HepG2 (cell line): ENCODE measurements around the gene INTS1. TPM values are rescaled to one million over a fixed set of nuclear protein-coding genes. Genes with fewer than 3 reads are reported as not detected.

ENCODE experiments used
- ATAC-seq: fragments of 200-7000 bp; cut with Tn5 transposase; 3 replicates; pipeline ENCODE4 v1.9.1; 2020; ENCODE audit warnings: mild to moderate bottlenecking, moderate library complexity
- BruUV-seq: library from RNA; stranded (reverse); fragments of 400-500 nt; replicated peaks from 2 replicates; lab custom pipeline; 2021; lab: Mats Ljungman, UMichigan
- CTCF ChIA-PET: fragments of 300-600 bp; formaldehyde crosslinking; extraction: SDS; loops from one replicate; lab custom pipeline; 2021; ENCODE audit warnings: low total read pairs, inconsistent platforms, low intra/inter-chr PET ratio; lab: Yijun Ruan, JAX
- POLR2A ChIA-PET: fragments of 350-600 bp; sonication (Branson Sonifier 250); formaldehyde crosslinking; loops from one replicate; lab custom pipeline; 2020; ENCODE audit warnings: antibody characterized with exemption, inconsistent platforms; lab: Yijun Ruan, JAX
- DNase-seq: peaks from one replicate; pipeline ENCODE4 v3.0.0-alpha.2; 2015; ENCODE audit warnings: low spot score
- FAIRE-seq: peaks from 3 replicates; lab custom pipeline; 2011; peaks lifted over from hg19 to GRCh38; lab: Jason Lieb, UNC
- H2AFZ ChIP-seq: one replicate; pipeline ENCODE4 v1.6.1; 2011; ENCODE audit warnings: low read length, inconsistent platforms
- H3K27ac ChIP-seq: fragments of 300-600 bp; 3 replicates; pipeline ENCODE4 v1.8.0; 2011; ENCODE audit warnings: mixed run types, mild to moderate bottlenecking, mixed read lengths, low read length, inconsistent platforms; ENCODE audit not compliant: insufficient read depth; ENCODE audit errors: extremely low read length
- H3K27me3 ChIP-seq, 2 experiments: fragments of 200-600 bp in 1 of 2; 2 replicates in 1 of 2; 3 replicates in 1 of 2; pipeline versions ENCODE4 v1.6.0 to v1.8.0; 2011; ENCODE audit warnings: low read length in 2 of 2, mild to moderate bottlenecking in 2 of 2, moderate library complexity in 2 of 2, inconsistent platforms in 1 of 2; ENCODE audit not compliant: insufficient read depth in 2 of 2, control insufficient read depth in 1 of 2
- H3K36me3 ChIP-seq, 2 experiments: fragments of 200-600 bp in 1 of 2; replicated peaks in 1 of 2; 2 replicates in 1 of 2; 3 replicates in 1 of 2; pipeline versions ENCODE4 v1.5.1 to v1.8.0; 2011; ENCODE audit warnings: low read length in 2 of 2, inconsistent platforms in 1 of 2; ENCODE audit not compliant: insufficient read depth in 2 of 2, control insufficient read depth in 1 of 2
- H3K4me1 ChIP-seq: 2 replicates; pipeline ENCODE4 v1.5.1; 2012; ENCODE audit warnings: low read length, inconsistent platforms; ENCODE audit not compliant: insufficient read depth
- H3K4me2 ChIP-seq: 2 replicates; pipeline ENCODE4 v1.6.0; 2011; ENCODE audit warnings: low read depth, low read length, inconsistent platforms
- H3K4me3 ChIP-seq, 3 experiments: fragments of 200-600 bp in 1 of 3; sonication (generic), shearing (Covaris generic) in 1 of 3; replicated peaks in 1 of 3; 2 replicates each; pipeline ENCODE4 v1.5.1; 2011 to 2016; ENCODE audit warnings: low read length in 3 of 3, inconsistent platforms in 2 of 3, low read depth in 2 of 3, mild to moderate bottlenecking in 2 of 3, control low read depth in 1 of 3, mixed read lengths in 1 of 3; ENCODE audit not compliant: insufficient read depth in 1 of 3
- H3K79me2 ChIP-seq: one replicate; pipeline ENCODE4 v1.6.1; 2011; ENCODE audit warnings: low read length, inconsistent platforms; ENCODE audit not compliant: insufficient read depth
- H3K9ac ChIP-seq: 2 replicates; pipeline ENCODE4 v1.6.0; 2011; ENCODE audit warnings: mild to moderate bottlenecking, low read depth, low read length, inconsistent platforms; ENCODE audit not compliant: insufficient read depth
- H3K9me3 ChIP-seq: 2 replicates; pipeline ENCODE4 v1.5.1; 2012; ENCODE audit warnings: mild to moderate bottlenecking, low read length
- H4K20me1 ChIP-seq: 2 replicates; pipeline ENCODE4 v1.6.0; 2011; ENCODE audit warnings: inconsistent platforms, mild to moderate bottlenecking, low read length, moderate library complexity; ENCODE audit not compliant: insufficient read depth
- CREB1 ChIP-seq, 2 experiments: fragments of 450-650 bp in 1 of 2; IDR thresholded peaks; 2 replicates each; pipeline ENCODE4 v1.6.1; 2016 to 2017; ENCODE audit warnings: control low read depth in 1 of 2, mild to moderate bottlenecking in 1 of 2, missing compliant biosample characterization in 1 of 2, missing genetic modification characterization in 1 of 2
- CSRNP1 ChIP-seq: sonication (generic); formaldehyde crosslinking; IDR thresholded peaks from 2 replicates; pipeline ENCODE4 v1.8.1; 2023; ENCODE audit warnings: mild to moderate bottlenecking, missing genetic modification reagents
- IRF1 ChIP-seq: sonication (generic); formaldehyde crosslinking; IDR thresholded peaks from 2 replicates; pipeline ENCODE4 v1.4.0; 2020; ENCODE audit warnings: low read depth, mild to moderate bottlenecking, missing genetic modification reagents
- NFYB ChIP-seq: sonication (generic); formaldehyde crosslinking; IDR thresholded peaks from 2 replicates; pipeline ENCODE4 v1.4.0; 2020; ENCODE audit warnings: missing genetic modification reagents
- NONO ChIP-seq, 2 experiments: fragments of 450-650 bp in 1 of 2; sonication (generic) in 1 of 2; formaldehyde crosslinking in 1 of 2; IDR thresholded peaks in 1 of 2; conservative IDR thresholded peaks in 1 of 2; 2 replicates each; pipeline versions ENCODE4 v1.6.1 to v1.8.0; 2017 to 2022; ENCODE audit warnings: mild to moderate bottlenecking in 1 of 2, missing genetic modification reagents in 1 of 2, moderate library complexity in 1 of 2
- NR2F2 ChIP-seq: IDR thresholded peaks from 2 replicates; pipeline ENCODE4 v1.6.1; 2012; ENCODE audit warnings: low read depth, inconsistent platforms, borderline replicate concordance
- RFX3 ChIP-seq: IDR thresholded peaks from 2 replicates; pipeline ENCODE4 v1.6.1; 2016; ENCODE audit warnings: missing biosample characterization, missing genetic modification reagents
- SRF ChIP-seq: IDR thresholded peaks from 2 replicates; pipeline ENCODE4 v1.6.1; 2011; ENCODE audit warnings: mild to moderate bottlenecking, low read depth, low read length, moderate library complexity
- ZNF292 ChIP-seq: sonication (generic); formaldehyde crosslinking; IDR thresholded peaks from 2 replicates; pipeline ENCODE4 v1.8.1; 2022; ENCODE audit warnings: mild to moderate bottlenecking, low read depth, missing genetic modification reagents, borderline replicate concordance
- ZNF317 ChIP-seq: sonication (generic); formaldehyde crosslinking; IDR thresholded peaks from 2 replicates; pipeline ENCODE4 v1.5.0; 2020; ENCODE audit warnings: mild to moderate bottlenecking, missing genetic modification reagents
- ZNF446 ChIP-seq: sonication (generic); formaldehyde crosslinking; IDR thresholded peaks from 2 replicates; pipeline ENCODE4 v1.5.0; 2020; ENCODE audit warnings: mild to moderate bottlenecking, missing genetic modification reagents
- WGBS: methylation state at CpG from one replicate; pipeline ENCODE4 v1.1.6; 2017; ENCODE audit warnings: low lambda C conversion rate; 5-methylcytosine and 5-hydroxymethylcytosine counted together
- in situ Hi-C: cut with HindIII; loops from 2 replicates; pipeline ENCODE4 v1.10.0; 2017; ENCODE audit warnings: low pct_unique_long_range_greater_than_20kb; ENCODE audit not compliant: extremely low pct_ligation_motif_present
- intact Hi-C: fragments of 100-400 bp; cut with micrococcal nuclease; formaldehyde crosslinking; loops from one replicate; pipeline ENCODE4 v1.10.0; 2022; ENCODE audit not compliant: unreplicated experiment
- polyA plus RNA-seq, 8 experiments: library from polyadenylated mRNA; depleted of rRNA in 3 of 8; stranded (reverse) in 7 of 8; unstranded in 1 of 8; fragments of >200 nt; fragmentation: Illumina TruSeq in 4 of 8; extraction: Trizol in 4 of 8; gene quantifications; 2 replicates each; pipeline versions ENCODE4 v1.2.1 to v1.2.3, GENCODE V29; 2011 to 2016; ENCODE audit warnings: low read depth in 4 of 8, missing spikeins in 1 of 8, mixed read lengths in 1 of 8; ENCODE audit not compliant: insufficient read depth in 1 of 8
- total RNA-seq, 5 experiments: library from RNA; depleted of rRNA; stranded (reverse); fragments of >200 nt; fragmentation: Illumina TruSeq; extraction: Trizol; gene quantifications; 2 replicates each; pipeline ENCODE4 v1.2.3, GENCODE V29; 2016; ENCODE audit warnings: low read depth in 1 of 5
- TF ChIP-seq, protein P1 (sequence below): conservative IDR thresholded peaks from 2 replicates; pipeline ENCODE4 v1.6.1; 2018; ENCODE audit warnings: missing genetic modification reagents
- TF ChIP-seq, protein P2 (sequence below): sonication (generic); formaldehyde crosslinking; IDR thresholded peaks from 2 replicates; pipeline ENCODE4 v1.4.0; 2020; ENCODE audit warnings: missing genetic modification reagents
- TF ChIP-seq, protein P3 (sequence below): IDR thresholded peaks from 2 replicates; pipeline ENCODE4 v1.6.1; 2016; ENCODE audit warnings: low read depth, missing genetic modification reagents, missing compliant biosample characterization

Gene INTS1
- total and polyA plus RNA-seq, 2 of the 13 experiments (the other 11 are each of a cell fraction or from before 2014, with no cell fraction given), result 13.7 to 29.0 TPM

- Histone ChIP-seq H3K4me3 (no peak overlapping the region), H3K36me3 (peaks cover 24 to 55% of the 10 kb centered on the region in 2 experiments; a peak in 4 of 5 replicates), H3K4me2 (no peak overlapping the region), H3K9me3 (no peaks in the 10 kb centered on the region), H4K20me1 (no peaks in the 10 kb centered on the region), H3K4me1 (no peaks in the 10 kb centered on the region), H3K79me2 (no peaks in the 10 kb centered on the region), H3K27me3 (no peaks in the 10 kb centered on the region), H2AFZ (no peak overlapping the region), H3K27ac (no peak overlapping the region), H3K9ac (no peak overlapping the region)
- BruUV-seq, result no TSS peak
- intact Hi-C loops, result no loop called here
- ChIA-PET CTCF (no interaction called here), POLR2A (no interaction called here)
- 92% methylated on average over 14 of the region's 20 CpGs for WGBS
- ATAC-seq (no peak), DNase-seq (no peak), FAIRE-seq (no peak)
- in situ Hi-C loops, result no loop called here
- no peak for TF ChIP-seq NR2F2
- no peak for TF ChIP-seq ZNF446 (CRISPR knock-in tag)
- no peak for TF ChIP-seq ZNF292
- no peak for TF ChIP-seq CSRNP1 (CRISPR knock-in tag)
- no peak for TF ChIP-seq NONO (IDR thresholded peaks at IDR 0.05)
- TF ChIP-seq NONO (CRISPR knock-in tag; conservative IDR thresholded peaks at IDR 0.05), result no peak
- no peak for TF ChIP-seq NFYB (CRISPR knock-in tag)
- no peak for TF ChIP-seq ZNF317 (CRISPR knock-in tag)
- TF ChIP-seq IRF1 (CRISPR knock-in tag), result no peak
- TF ChIP-seq, protein P1, sequence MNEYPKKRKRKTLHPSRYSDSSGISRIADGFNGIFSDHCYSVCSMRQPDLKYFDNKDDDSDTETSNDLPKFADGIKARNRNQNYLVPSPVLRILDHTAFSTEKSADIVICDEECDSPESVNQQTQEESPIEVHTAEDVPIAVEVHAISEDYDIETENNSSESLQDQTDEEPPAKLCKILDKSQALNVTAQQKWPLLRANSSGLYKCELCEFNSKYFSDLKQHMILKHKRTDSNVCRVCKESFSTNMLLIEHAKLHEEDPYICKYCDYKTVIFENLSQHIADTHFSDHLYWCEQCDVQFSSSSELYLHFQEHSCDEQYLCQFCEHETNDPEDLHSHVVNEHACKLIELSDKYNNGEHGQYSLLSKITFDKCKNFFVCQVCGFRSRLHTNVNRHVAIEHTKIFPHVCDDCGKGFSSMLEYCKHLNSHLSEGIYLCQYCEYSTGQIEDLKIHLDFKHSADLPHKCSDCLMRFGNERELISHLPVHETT (CRISPR knock-in tag), result no peak
- TF ChIP-seq SRF, result no peak
- TF ChIP-seq CREB1 (IDR thresholded peaks at IDR 0.05), result no peak
- TF ChIP-seq CREB1 (CRISPR knock-in tag; IDR thresholded peaks at IDR 0.05), result no peak
- TF ChIP-seq, protein P2, sequence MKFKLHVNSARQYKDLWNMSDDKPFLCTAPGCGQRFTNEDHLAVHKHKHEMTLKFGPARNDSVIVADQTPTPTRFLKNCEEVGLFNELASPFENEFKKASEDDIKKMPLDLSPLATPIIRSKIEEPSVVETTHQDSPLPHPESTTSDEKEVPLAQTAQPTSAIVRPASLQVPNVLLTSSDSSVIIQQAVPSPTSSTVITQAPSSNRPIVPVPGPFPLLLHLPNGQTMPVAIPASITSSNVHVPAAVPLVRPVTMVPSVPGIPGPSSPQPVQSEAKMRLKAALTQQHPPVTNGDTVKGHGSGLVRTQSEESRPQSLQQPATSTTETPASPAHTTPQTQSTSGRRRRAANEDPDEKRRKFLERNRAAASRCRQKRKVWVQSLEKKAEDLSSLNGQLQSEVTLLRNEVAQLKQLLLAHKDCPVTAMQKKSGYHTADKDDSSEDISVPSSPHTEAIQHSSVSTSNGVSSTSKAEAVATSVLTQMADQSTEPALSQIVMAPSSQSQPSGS (CRISPR knock-in tag), result no peak
- TF ChIP-seq, protein P3, sequence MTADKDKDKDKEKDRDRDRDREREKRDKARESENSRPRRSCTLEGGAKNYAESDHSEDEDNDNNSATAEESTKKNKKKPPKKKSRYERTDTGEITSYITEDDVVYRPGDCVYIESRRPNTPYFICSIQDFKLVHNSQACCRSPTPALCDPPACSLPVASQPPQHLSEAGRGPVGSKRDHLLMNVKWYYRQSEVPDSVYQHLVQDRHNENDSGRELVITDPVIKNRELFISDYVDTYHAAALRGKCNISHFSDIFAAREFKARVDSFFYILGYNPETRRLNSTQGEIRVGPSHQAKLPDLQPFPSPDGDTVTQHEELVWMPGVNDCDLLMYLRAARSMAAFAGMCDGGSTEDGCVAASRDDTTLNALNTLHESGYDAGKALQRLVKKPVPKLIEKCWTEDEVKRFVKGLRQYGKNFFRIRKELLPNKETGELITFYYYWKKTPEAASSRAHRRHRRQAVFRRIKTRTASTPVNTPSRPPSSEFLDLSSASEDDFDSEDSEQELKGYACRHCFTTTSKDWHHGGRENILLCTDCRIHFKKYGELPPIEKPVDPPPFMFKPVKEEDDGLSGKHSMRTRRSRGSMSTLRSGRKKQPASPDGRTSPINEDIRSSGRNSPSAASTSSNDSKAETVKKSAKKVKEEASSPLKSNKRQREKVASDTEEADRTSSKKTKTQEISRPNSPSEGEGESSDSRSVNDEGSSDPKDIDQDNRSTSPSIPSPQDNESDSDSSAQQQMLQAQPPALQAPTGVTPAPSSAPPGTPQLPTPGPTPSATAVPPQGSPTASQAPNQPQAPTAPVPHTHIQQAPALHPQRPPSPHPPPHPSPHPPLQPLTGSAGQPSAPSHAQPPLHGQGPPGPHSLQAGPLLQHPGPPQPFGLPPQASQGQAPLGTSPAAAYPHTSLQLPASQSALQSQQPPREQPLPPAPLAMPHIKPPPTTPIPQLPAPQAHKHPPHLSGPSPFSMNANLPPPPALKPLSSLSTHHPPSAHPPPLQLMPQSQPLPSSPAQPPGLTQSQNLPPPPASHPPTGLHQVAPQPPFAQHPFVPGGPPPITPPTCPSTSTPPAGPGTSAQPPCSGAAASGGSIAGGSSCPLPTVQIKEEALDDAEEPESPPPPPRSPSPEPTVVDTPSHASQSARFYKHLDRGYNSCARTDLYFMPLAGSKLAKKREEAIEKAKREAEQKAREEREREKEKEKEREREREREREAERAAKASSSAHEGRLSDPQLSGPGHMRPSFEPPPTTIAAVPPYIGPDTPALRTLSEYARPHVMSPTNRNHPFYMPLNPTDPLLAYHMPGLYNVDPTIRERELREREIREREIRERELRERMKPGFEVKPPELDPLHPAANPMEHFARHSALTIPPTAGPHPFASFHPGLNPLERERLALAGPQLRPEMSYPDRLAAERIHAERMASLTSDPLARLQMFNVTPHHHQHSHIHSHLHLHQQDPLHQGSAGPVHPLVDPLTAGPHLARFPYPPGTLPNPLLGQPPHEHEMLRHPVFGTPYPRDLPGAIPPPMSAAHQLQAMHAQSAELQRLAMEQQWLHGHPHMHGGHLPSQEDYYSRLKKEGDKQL (CRISPR knock-in tag), result no peak
- TF ChIP-seq RFX3 (CRISPR knock-in tag), result no peak
Observed at GRCh38 chr7:1488016-1488415, 16.2 kb downstream of the INTS1 start.
